Kidney epithelial cell (primary cell): ENCODE data around the gene CDH15. TPM values are rescaled to one million over a fixed set of nuclear protein-coding genes. Genes with fewer than 3 reads are reported as not detected.

ENCODE experiments used
- DNase-seq: peaks from one replicate; pipeline ENCODE4 v3.0.0-alpha.2; 2010; ENCODE audit warnings: low read depth
- H3K27me3 ChIP-seq: 2 replicates; pipeline ENCODE4 v1.6.0; 2011; ENCODE audit warnings: low read length; ENCODE audit not compliant: control insufficient read depth, insufficient read depth
- H3K36me3 ChIP-seq: 2 replicates; pipeline ENCODE4 v1.5.1; 2011; ENCODE audit warnings: low read length; ENCODE audit not compliant: control insufficient read depth, insufficient read depth
- H3K4me3 ChIP-seq: 2 replicates; pipeline ENCODE4 v1.5.1; 2011; ENCODE audit warnings: low read depth, mild to moderate bottlenecking, control low read depth, low read length
- CTCF ChIP-seq: IDR thresholded peaks from 2 replicates; pipeline ENCODE4 v1.5.1; 2011; ENCODE audit warnings: mild to moderate bottlenecking, moderate library complexity, low read length, control low read depth, inconsistent platforms; ENCODE audit not compliant: insufficient read depth, poor library complexity, severe bottlenecking
- total RNA-seq: library from RNA; depleted of rRNA; stranded (reverse); fragments of >200 nt; gene quantifications from 2 replicates; pipeline ENCODE4 v1.2.3, GENCODE V29; 2015

The CDH15 gene
- total RNA-seq, 1 donor from 2014 or later = 0.50 TPM

GRCh38 chr16:89216315-89217137 is 45.0 kb downstream of the CDH15 start:
- peak overlapping the region; percentile 88 for H3K4me3 ChIP-seq
- no peak for DNase-seq
- H3K27me3 ChIP-seq = no peaks in the 10 kb centered on the region
- TF ChIP-seq CTCF = peak; percentile 73
- H3K36me3 ChIP-seq = no peaks in the 10 kb centered on the region

GRCh38 chr16:89217138-89217387 is 45.5 kb downstream of the CDH15 start:
- H3K4me3 ChIP-seq = peak overlapping the region; percentile 88
- H3K36me3 ChIP-seq = peaks cover 2% of the 10 kb centered on the region
- H3K27me3 ChIP-seq = no peaks in the 10 kb centered on the region
- TF ChIP-seq CTCF = no peak
- no peak for DNase-seq

GRCh38 chr16:89217388-89218191 is 46.0 kb downstream of the CDH15 start, which contains the start of gene ZNF778:
ZNF778 (plus strand) TSS chr16:89217703; CDS start chr16:89221128, 3,425 bp downstream.
- Histone ChIP-seq H3K36me3 (peaks cover 2% of the 10 kb centered on the region), H3K4me3 (peak within 1 kb of the TSS; percentile 88), H3K27me3 (no peaks in the 10 kb centered on the region)
- no peak for DNase-seq
- no peak for TF ChIP-seq CTCF

- H3K4me3 ChIP-seq = no peak overlapping the region
- DNase-seq = no peak
- H3K27me3 ChIP-seq = no peaks in the 10 kb centered on the region
- no peak for TF ChIP-seq CTCF
- H3K36me3 ChIP-seq = peaks cover 5% of the 10 kb centered on the region
Observed at GRCh38 chr16:89219365-89219764, 47.8 kb downstream of the CDH15 start.

GRCh38 chr16:89221604-89222003 is 50.1 kb downstream of the CDH15 start:
- Histone ChIP-seq H3K4me3 (no peak overlapping the region), H3K27me3 (no peaks in the 10 kb centered on the region), H3K36me3 (peaks cover 6% of the 10 kb centered on the region)
- TF ChIP-seq CTCF = no peak
- DNase-seq = no peak
